Ishikawa (cell line): ENCODE data around the gene HPS4.

Experiments
- CEBPB ChIP-seq: IDR thresholded peaks from 2 replicates; pipeline ENCODE4 v1.6.1; 2012
- CREB1 ChIP-seq: IDR thresholded peaks from 2 replicates; pipeline ENCODE4 v1.6.1; 2012; ENCODE audit warnings: low read depth
- EP300 ChIP-seq: IDR thresholded peaks from 2 replicates; pipeline ENCODE4 v1.6.1; 2012; ENCODE audit warnings: borderline replicate concordance
- FOXM1 ChIP-seq: IDR thresholded peaks from 2 replicates; pipeline ENCODE4 v1.6.1; 2012; ENCODE audit warnings: low read depth, borderline replicate concordance
- MAX ChIP-seq: IDR thresholded peaks from 2 replicates; pipeline ENCODE4 v1.6.1; 2012
- NFIC ChIP-seq: IDR thresholded peaks from 2 replicates; pipeline ENCODE4 v1.6.1; 2012
- RAD21 ChIP-seq: IDR thresholded peaks from 2 replicates; pipeline ENCODE4 v1.6.1; 2012; ENCODE audit warnings: low read depth
- REST ChIP-seq: IDR thresholded peaks from 2 replicates; pipeline ENCODE4 v1.6.1; 2012; ENCODE audit warnings: low read depth, mild to moderate bottlenecking
- TAF1 ChIP-seq: IDR thresholded peaks from 2 replicates; pipeline ENCODE4 v1.6.1; 2012; ENCODE audit warnings: low read depth, mild to moderate bottlenecking
- TCF12 ChIP-seq: IDR thresholded peaks from 2 replicates; pipeline ENCODE4 v1.6.1; 2012; ENCODE audit warnings: low read depth
- TEAD4 ChIP-seq: IDR thresholded peaks from 2 replicates; pipeline ENCODE4 v1.6.1; 2012
- USF1 ChIP-seq: IDR thresholded peaks from 2 replicates; pipeline ENCODE4 v1.6.1; 2012
- YY1 ChIP-seq: IDR thresholded peaks from 2 replicates; pipeline ENCODE4 v1.6.1; 2012; ENCODE audit warnings: low read depth

- TF ChIP-seq CREB1 (no peak), RAD21 (no peak), TAF1 (no peak), EP300 (no peak), NFIC (no peak), REST (no peak), TCF12 (no peak), MAX (no peak), USF1 (no peak), FOXM1 (no peak), TEAD4 (no peak), YY1 (no peak), CEBPB (no peak)
Observed at GRCh38 chr22:26514419-26515161, 31.0 kb upstream of the HPS4 start.
